Psoas muscle (tissue), 8 donors: ENCODE results near the gene MACIR. TPM values are rescaled to one million over a fixed set of nuclear protein-coding genes. Genes with fewer than 3 reads are reported as not detected.
A peak's percentile ranks its signal among the peaks of the same experiment; 100 is the strongest.

Experiments
- ATAC-seq, 4 donors: fragments of 200-7000 bp; cut with Tn5 transposase; one replicate each; pipeline ENCODE4 v1.9.1; 2020; ENCODE audit warnings: moderate library complexity in 3 of 4, mild to moderate bottlenecking in 2 of 4
- DNase-seq, 2 donors: peaks; one replicate each; pipeline ENCODE4 v3.0.0-alpha.2; 2020
- H3K27ac ChIP-seq: fragments of 200-600 bp; one replicate; pipeline ENCODE4 v1.8.0; 2022
- H3K27me3 ChIP-seq, 3 donors: fragments of 200-600 bp in 1 of 3; one replicate each; pipeline versions ENCODE4 v1.6.1 to v1.8.0; 2013 to 2022; ENCODE audit warnings: low read length in 2 of 3, mild to moderate bottlenecking in 2 of 3, moderate library complexity in 1 of 3; ENCODE audit not compliant: insufficient read depth in 3 of 3
- H3K36me3 ChIP-seq, 2 donors: fragments of 200-600 bp in 1 of 2; one replicate each; pipeline versions ENCODE4 v1.6.1 to v1.8.0; 2013 to 2022; ENCODE audit warnings: low read depth in 1 of 2, mild to moderate bottlenecking in 1 of 2, moderate library complexity in 1 of 2; ENCODE audit not compliant: insufficient read depth in 1 of 2
- H3K4me1 ChIP-seq: fragments of 200-600 bp; one replicate; pipeline ENCODE4 v1.8.0; 2022
- H3K4me3 ChIP-seq: fragments of 200-600 bp; one replicate; pipeline ENCODE4 v1.8.0; 2022; ENCODE audit warnings: mild to moderate bottlenecking
- H3K9me3 ChIP-seq: fragments of 200-600 bp; one replicate; pipeline ENCODE4 v1.8.0; 2022
- CTCF ChIP-seq: fragments of 200-600 bp; IDR thresholded peaks from one replicate; pipeline ENCODE4 v1.8.0; 2022; ENCODE audit warnings: antibody characterized with exemption
- WGBS, 3 donors: extraction: QIAGEN DNeasy Blood & Tissue Kit; methylation state at CpG; one replicate each; pipeline versions ENCODE4 v1.1.6 to v1.1.7; 2013; 5-methylcytosine and 5-hydroxymethylcytosine counted together
- intact Hi-C, 2 donors: fragments of 100-400 bp; cut with DNase I; formaldehyde crosslinking; loops; one replicate each; pipeline versions ENCODE4 v1.11.0 to v1.14.2; 2022
- polyA plus RNA-seq, 3 donors: library from polyadenylated mRNA; stranded (reverse); fragments of 200-250 nt; gene quantifications; one replicate each; pipeline ENCODE4 v1.2.3, GENCODE V29; 2013
- total RNA-seq, 4 donors: library from RNA; stranded (reverse); fragmentation: NEBNext Ultra II Directional in 2 of 4; extraction: Animal tissue kit (Norgen Biotek cat#: 25700) in 2 of 4; gene quantifications; one replicate each; pipeline versions ENCODE4 v1.2.1 to v1.2.4, GENCODE V29; 2021 to 2023
- donor health status: healthy with polysubstance abuse.
- donor health status: DM: no; HTN: no; CAD: no; lungs with moderate emphysema.
- donor health status: Bipolar disorder and iron deficiency.
- donor health status: healthy.
- donor health status: DM: yes; HTN: yes; CAD: no.
- donor health status: DM: no; HTN: no; CAD: no.
- donor health status: DM: no; HTN: no; CAD: no.
- donor health status: DM: yes; HTN: yes; CAD: no.

The MACIR gene
- total and polyA plus RNA-seq, 7 donors: 4.7 to 25.3 (median 5.7) TPM

- ATAC-seq (peak; percentile 61 to 72 (median 68)), DNase-seq (peak; percentile 63 to 78)
- Histone ChIP-seq H3K4me1 (peaks cover 29% of the 10 kb centered on the region), H3K27me3 (no peaks in the 10 kb centered on the region), H3K4me3 (peak overlapping the region; percentile 94), H3K27ac (peak overlapping the region; percentile 88), H3K36me3 (no peaks in the 10 kb centered on the region), H3K9me3 (no peaks in the 10 kb centered on the region)
- 0 to 1% (median 1%) methylated on average over 72 to 91 of the region's 91 CpGs for WGBS, 3 donors
- no peak for TF ChIP-seq CTCF
- intact Hi-C loops: loop anchor here (5.0 to 10.0 kb wide), 2 partner anchors 213 to 216 kb away; no protein-coding TSS in a partner anchor
These were observed 568 bp downstream of the MACIR start for GRCh38 chr5:103258957-103259704.

- Histone ChIP-seq H3K9me3 (no peaks in the 10 kb centered on the region), H3K36me3 (no peaks in the 10 kb centered on the region), H3K27me3 (no peaks in the 10 kb centered on the region), H3K4me1 (peaks cover 36% of the 10 kb centered on the region), H3K4me3 (peak overlapping the region; percentile 94), H3K27ac (peak overlapping the region; percentile 88)
- intact Hi-C loops: loop anchor here (5.0 to 10.0 kb wide), 2 partner anchors 212 to 215 kb away; no protein-coding TSS in a partner anchor
- TF ChIP-seq CTCF: no peak
- ATAC-seq (peak in 1 of 4 donors; percentile 19), DNase-seq (no peak)
- WGBS, 3 donors: 1 to 3% (median 1%) methylated on average over 20 of the region's 20 CpGs
These were observed 1.3 kb downstream of the MACIR start for GRCh38 chr5:103259705-103260355.

GRCh38 chr5:103260951-103261350 is 2.4 kb downstream of the MACIR start:
- intact Hi-C loops: no loop called here
- Histone ChIP-seq H3K27ac (no peak overlapping the region), H3K9me3 (no peaks in the 10 kb centered on the region), H3K4me3 (peak overlapping the region; percentile 94), H3K4me1 (peaks cover 36% of the 10 kb centered on the region), H3K36me3 (no peaks in the 10 kb centered on the region), H3K27me3 (no peaks in the 10 kb centered on the region)
- no peak for ATAC-seq
- DNase-seq: no peak
- 9 to 31% (median 23%) methylated on average over 3 of the region's 3 CpGs for WGBS, 3 donors
- no peak for TF ChIP-seq CTCF

DNA sequence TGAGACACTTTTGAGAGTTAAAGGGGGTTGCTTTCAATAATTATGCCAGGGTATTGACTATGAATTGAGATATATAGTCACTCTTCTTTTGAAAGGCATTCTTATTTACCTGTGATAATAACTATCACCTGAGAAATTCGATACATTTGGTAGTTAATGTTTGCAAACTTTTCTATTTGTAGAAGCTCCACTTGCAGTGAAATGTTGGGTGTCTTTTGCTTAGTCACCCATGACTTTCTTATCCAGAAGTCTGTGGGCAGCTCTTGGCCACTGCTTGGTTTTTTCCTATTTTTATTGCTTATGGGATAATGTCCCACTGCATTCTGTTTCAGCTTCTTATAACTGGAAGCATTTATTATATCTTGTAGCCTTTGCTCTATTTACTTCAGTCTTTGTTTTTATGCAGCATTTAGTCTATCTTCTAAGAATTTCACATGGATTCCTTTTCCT is 3.9 kb downstream of the MACIR start:
- peaks cover 0 to 13% of the 10 kb centered on the region in 2 donors for H3K36me3 ChIP-seq

More for the DNA sequence above, 3.9 kb downstream of the MACIR start:
- Histone ChIP-seq H3K27me3 (no peaks in the 10 kb centered on the region), H3K4me1 (peaks cover 36% of the 10 kb centered on the region), H3K9me3 (no peaks in the 10 kb centered on the region), H3K4me3 (peak overlapping the region; percentile 94), H3K27ac (peak overlapping the region; percentile 42)
- no peak for DNase-seq
- no peak for ATAC-seq
- WGBS, 3 donors: 76 to 89% (median 79%) methylated on average over 1 of the region's 1 CpG
- TF ChIP-seq CTCF: no peak
- intact Hi-C loops: no loop called here
